GM06990 (cell line): Measurements from ENCODE around the gene PRKAR2A.

Experiments used
- DNase-seq: peaks from one replicate; pipeline ENCODE4 v3.0.0-alpha.2; 2011; ENCODE audit not compliant: insufficient read length; ENCODE audit errors: extremely low read depth
- H3K27me3 ChIP-seq: replicated peaks from 2 replicates; pipeline ENCODE4 v1.6.0; 2011; ENCODE audit warnings: low read length; ENCODE audit not compliant: control insufficient read depth, insufficient read depth
- H3K36me3 ChIP-seq: 2 replicates; pipeline ENCODE4 v1.5.1; 2011; ENCODE audit warnings: low read length; ENCODE audit not compliant: control insufficient read depth, insufficient read depth
- H3K4me3 ChIP-seq: replicated peaks from 2 replicates; pipeline ENCODE4 v1.5.1; 2011; ENCODE audit warnings: low read depth, mild to moderate bottlenecking, control low read depth, low read length
- TF ChIP-seq, protein P1 (sequence below): IDR thresholded peaks from 2 replicates; pipeline ENCODE4 v1.5.1; 2011; ENCODE audit warnings: low read length, control low read depth, mild to moderate bottlenecking, inconsistent platforms; ENCODE audit not compliant: insufficient read depth, poor library complexity, severe bottlenecking

The PRKAR2A gene

DNA sequence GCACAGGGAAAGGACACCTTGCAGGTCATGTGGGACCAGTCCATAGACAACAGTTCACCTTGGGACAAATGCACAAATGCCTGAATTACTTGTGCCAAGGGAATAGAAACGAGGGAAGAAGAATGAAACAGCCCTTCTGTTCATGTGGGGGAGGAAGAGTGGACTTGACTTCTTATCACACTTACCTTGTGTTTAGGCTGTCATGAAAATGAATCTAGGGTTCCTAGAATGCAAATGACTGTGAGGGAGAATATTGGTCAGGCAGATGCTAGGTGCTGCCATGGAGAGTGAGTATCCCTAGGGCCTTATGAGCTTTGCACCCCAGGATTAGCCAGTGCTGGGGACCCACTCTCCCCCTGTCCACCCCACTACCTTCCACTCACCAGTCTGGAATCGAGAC lies 11.0 kb upstream of the PRKAR2A start:
- no peak for DNase-seq
- TF ChIP-seq, protein P1, sequence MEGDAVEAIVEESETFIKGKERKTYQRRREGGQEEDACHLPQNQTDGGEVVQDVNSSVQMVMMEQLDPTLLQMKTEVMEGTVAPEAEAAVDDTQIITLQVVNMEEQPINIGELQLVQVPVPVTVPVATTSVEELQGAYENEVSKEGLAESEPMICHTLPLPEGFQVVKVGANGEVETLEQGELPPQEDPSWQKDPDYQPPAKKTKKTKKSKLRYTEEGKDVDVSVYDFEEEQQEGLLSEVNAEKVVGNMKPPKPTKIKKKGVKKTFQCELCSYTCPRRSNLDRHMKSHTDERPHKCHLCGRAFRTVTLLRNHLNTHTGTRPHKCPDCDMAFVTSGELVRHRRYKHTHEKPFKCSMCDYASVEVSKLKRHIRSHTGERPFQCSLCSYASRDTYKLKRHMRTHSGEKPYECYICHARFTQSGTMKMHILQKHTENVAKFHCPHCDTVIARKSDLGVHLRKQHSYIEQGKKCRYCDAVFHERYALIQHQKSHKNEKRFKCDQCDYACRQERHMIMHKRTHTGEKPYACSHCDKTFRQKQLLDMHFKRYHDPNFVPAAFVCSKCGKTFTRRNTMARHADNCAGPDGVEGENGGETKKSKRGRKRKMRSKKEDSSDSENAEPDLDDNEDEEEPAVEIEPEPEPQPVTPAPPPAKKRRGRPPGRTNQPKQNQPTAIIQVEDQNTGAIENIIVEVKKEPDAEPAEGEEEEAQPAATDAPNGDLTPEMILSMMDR, result no peak
- H3K36me3 ChIP-seq, result peaks cover 5% of the 10 kb centered on the region

DNA sequence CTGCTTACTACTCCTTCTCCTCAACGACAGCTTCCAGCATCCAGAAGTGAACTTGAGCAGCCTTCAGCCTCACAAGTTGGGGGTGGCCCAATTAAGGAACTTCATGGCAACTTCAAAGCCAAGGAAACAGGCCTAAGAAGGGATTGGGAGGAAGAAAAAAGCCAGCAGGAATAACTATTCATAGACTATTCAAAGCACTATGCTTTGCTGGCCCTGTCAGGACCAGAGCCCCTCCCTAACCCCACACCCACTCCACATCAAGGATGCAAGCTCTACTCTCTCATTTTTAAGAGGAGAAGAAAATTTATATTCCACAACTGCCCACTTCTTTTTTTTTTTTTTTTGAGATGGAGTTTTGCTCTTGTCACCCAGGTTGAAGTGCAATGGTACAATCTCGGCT lies 10.0 kb upstream of the PRKAR2A start:
- Histone ChIP-seq H3K4me3 (no peak overlapping the region), H3K27me3 (no peaks in the 10 kb centered on the region)
- TF ChIP-seq, protein P1, result no peak

More for the DNA sequence above, 11.0 kb upstream of the PRKAR2A start:
- no peaks in the 10 kb centered on the region for H3K27me3 ChIP-seq
- no peak overlapping the region for H3K4me3 ChIP-seq

DNA sequence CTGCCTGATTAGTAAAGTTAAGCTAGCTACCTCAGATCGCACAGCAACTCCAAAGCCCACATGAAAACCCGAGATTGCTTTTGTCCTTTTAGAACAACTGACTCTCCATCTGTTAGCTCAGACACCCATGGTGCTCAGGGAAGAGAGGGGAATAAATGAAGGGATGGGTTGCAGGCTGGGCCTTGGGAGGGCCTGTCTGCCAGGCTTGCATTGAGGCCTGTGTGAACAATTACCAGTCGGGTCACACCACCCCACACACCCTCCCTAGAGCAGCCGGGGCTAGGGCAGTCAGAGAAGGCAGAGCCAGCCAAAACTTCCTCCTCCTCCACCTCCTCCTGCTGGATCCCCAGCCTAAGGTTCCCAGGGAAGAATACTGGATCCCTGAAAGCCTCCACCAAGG lies 8.8 kb upstream of the PRKAR2A start:
- Histone ChIP-seq H3K27me3 (no peaks in the 10 kb centered on the region), H3K36me3 (peaks cover 1% of the 10 kb centered on the region; the same call in 1 of the 2 replicates), H3K4me3 (no peak overlapping the region)
- TF ChIP-seq, protein P1, result no peak
- no peak for DNase-seq

More for the DNA sequence above, 10.0 kb upstream of the PRKAR2A start:
- DNase-seq, result no peak
- peaks cover 5% of the 10 kb centered on the region for H3K36me3 ChIP-seq

DNA sequence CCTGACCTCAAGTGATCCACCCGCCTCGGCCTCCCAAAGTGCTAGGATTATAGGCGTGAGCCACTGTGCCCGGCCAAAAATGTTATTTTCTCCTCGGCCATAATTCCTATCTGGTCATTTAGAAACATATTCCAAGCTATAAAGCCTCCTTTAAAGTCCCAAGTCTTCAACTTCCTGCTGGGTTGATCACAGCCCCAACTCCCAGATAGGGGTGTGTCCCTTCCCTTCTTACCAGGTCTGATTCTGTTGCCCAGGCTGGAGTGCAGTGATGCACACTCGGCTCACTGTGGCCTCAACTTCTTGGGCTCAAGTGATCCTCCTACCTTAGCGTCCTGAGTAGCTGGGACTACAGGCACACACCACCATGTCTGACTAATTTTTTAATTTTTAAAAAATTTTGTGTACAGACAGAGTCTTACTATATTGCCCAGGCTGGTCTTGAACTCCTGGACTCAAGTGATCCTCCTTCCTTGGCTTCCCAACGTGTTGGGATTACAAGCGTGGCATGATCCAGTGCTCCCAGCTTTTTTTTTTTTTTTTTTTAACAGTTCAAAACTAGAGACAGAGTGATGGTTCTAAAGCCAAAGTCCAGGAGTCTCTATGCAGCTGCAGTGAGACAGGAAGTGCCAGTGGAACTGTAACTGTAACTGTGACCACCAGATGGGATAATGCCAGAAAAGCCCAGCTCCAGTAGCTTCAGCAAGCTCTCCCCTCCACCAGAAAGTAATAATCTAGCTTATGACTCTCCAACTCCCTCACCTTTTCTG lies 8.2 kb upstream of the PRKAR2A start:
- Histone ChIP-seq H3K4me3 (no peak overlapping the region), H3K36me3 (peaks cover 1% of the 10 kb centered on the region; the same call in 1 of the 2 replicates), H3K27me3 (no peaks in the 10 kb centered on the region)
- no peak for DNase-seq
- TF ChIP-seq, protein P1, result no peak

GRCh38 chr3:48852151-48852550 lies 4.5 kb upstream of the PRKAR2A start:
- Histone ChIP-seq H3K36me3 (0 out of 2 replicates have a peak, but pooled peaks cover 1% of the 10 kb centered on the region), H3K4me3 (no peak overlapping the region), H3K27me3 (no peaks in the 10 kb centered on the region)
- TF ChIP-seq, protein P1, result no peak
- no peak for DNase-seq
